ENCODE results near the gene FASLG. TPM values are rescaled to one million over a fixed set of nuclear protein-coding genes. Genes with fewer than 3 reads are reported as not detected.

FASLG gene
- total RNA-seq, 4 donors from 2014 or later: not detected

DNA sequence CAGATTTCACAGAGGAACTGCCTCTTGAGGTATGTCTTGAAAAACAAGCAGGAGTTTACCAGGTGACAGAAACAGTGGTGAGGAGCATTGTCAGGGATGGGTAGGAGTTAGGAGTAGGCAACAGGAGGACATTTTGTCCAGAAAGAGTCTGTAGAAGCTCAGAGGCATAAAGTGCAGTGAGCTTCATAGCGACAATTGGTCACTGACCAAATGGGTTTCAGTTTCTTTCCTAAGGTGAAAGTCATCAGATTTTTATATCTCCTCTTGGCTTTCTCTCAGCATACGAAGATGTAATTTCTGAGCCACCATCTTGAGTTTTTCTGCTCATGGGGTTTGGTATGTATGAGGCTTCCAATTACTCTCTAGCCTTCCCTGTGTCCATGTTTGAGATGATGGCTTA lies 29.3 kb upstream of the FASLG start:
- no peak for DNase-seq (ENCODE audit: low spot score in 2 of 2)
- no peak overlapping the region for H3K4me3 ChIP-seq (ENCODE audit: low read depth, poor library complexity, severe bottlenecking)
- intact Hi-C loops (cut with DNase I; ENCODE audit: low total_unique reads): no loop called here
- no peak for TF ChIP-seq POLR2A (IDR thresholded peaks at IDR 0.05)
- TF ChIP-seq, protein P1, sequence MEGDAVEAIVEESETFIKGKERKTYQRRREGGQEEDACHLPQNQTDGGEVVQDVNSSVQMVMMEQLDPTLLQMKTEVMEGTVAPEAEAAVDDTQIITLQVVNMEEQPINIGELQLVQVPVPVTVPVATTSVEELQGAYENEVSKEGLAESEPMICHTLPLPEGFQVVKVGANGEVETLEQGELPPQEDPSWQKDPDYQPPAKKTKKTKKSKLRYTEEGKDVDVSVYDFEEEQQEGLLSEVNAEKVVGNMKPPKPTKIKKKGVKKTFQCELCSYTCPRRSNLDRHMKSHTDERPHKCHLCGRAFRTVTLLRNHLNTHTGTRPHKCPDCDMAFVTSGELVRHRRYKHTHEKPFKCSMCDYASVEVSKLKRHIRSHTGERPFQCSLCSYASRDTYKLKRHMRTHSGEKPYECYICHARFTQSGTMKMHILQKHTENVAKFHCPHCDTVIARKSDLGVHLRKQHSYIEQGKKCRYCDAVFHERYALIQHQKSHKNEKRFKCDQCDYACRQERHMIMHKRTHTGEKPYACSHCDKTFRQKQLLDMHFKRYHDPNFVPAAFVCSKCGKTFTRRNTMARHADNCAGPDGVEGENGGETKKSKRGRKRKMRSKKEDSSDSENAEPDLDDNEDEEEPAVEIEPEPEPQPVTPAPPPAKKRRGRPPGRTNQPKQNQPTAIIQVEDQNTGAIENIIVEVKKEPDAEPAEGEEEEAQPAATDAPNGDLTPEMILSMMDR (IDR thresholded peaks at IDR 0.05): no peak
- 91 to 94% methylated on average over 2 of the region's 2 CpGs for WGBS, 2 donors

DNA sequence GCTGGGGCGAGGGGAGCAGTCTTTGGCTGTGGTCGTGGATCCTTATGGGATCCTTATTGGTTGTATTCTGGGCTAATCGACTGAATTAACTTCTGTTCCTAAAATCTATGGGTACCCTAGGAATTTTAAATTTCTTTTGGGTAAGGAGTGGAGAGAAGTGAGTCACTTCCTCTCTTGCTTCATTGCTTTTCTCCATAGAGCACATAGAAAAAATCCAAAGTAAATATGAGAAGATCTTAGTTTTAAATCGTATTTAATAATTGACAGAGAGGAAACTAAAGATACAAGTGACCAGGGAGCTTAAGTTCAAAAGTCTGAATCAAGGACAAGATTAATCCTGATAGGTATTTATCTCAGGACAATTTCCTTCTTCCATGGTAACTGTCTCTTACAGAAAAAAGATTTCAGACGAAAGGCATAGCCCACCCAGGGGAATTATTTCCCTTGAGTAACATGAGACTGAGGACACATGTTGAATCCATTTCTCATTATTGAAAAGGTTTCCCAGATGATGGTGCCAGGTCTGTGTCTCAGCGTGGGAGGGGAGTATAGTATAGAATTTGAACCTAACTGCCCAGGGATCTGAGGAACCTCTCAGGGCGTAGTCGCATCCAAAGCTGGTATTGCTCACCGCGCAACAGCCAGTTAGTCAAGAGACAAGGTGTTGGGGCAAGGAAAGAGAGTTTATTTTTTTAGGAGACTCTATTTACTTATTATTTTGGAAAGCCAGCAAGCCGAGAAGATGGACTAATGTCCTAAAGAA lies 28.7 kb upstream of the FASLG start:
- DNase-seq (ENCODE audit: low spot score in 2 of 2): no peak
- TF ChIP-seq POLR2A (IDR thresholded peaks at IDR 0.05): no peak
- TF ChIP-seq, protein P1 (IDR thresholded peaks at IDR 0.05): no peak
- WGBS, 2 donors: 86 to 92% methylated on average over 11 of the region's 11 CpGs
- intact Hi-C loops (cut with DNase I; ENCODE audit: low total_unique reads): no loop called here
- no peak overlapping the region for H3K4me3 ChIP-seq (ENCODE audit: low read depth, poor library complexity, severe bottlenecking)

DNA sequence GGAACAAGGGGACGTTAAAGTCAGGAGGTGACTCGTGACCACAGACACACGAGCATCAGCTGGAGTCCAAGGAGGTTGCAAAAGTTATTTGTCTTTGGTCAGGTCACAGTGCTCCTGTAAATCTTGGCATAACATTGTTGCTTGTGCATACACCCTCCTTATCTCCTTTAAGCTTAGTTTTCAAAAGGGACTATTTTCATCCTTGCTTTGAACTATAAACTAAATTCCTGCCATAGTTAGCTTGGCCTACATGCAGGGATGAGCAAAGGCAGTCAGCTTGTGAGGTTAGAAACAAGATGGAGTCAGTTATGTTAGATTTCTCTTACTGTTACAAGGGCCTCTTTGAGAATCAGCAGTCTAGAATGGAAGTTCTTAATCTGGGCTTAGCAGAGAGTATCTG lies 28.0 kb upstream of the FASLG start:
- TF ChIP-seq, protein P1 (IDR thresholded peaks at IDR 0.05): no peak
- TF ChIP-seq POLR2A (IDR thresholded peaks at IDR 0.05): no peak
- WGBS, 2 donors: 73 to 77% methylated on average over 3 of the region's 3 CpGs
- intact Hi-C loops (cut with DNase I; ENCODE audit: low total_unique reads): no loop called here
- no peak overlapping the region for H3K4me3 ChIP-seq (ENCODE audit: low read depth, poor library complexity, severe bottlenecking)
- no peak for DNase-seq (ENCODE audit: low spot score in 2 of 2)

DNA sequence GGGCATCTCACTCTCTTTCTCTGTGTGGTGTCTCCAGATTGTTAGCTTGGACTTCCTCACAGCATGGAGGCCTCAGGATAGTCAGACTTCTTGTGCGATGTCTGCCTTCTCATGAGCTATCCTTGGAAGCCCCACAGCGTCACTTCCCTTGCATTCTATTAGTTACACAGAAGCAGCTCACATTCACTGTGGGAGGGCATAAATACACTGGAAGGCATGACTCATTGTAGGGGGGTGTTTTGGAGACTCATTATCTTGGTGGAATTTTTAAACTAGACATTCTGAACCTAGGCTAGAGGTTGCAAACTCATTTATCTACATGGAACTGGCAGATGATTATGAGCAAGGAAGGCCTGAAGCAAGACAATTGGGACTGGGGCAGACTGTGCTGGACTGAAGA lies 21.4 kb upstream of the FASLG start:
- WGBS, 2 donors: 93 to 97% methylated on average over 2 of the region's 2 CpGs
- TF ChIP-seq, protein P1 (IDR thresholded peaks at IDR 0.05): no peak
- no peak for TF ChIP-seq POLR2A (IDR thresholded peaks at IDR 0.05)
- intact Hi-C loops (cut with DNase I; ENCODE audit: low total_unique reads): no loop called here
- DNase-seq (ENCODE audit: low spot score in 2 of 2): no peak
- no peak overlapping the region for H3K4me3 ChIP-seq (ENCODE audit: low read depth, poor library complexity, severe bottlenecking)

DNA sequence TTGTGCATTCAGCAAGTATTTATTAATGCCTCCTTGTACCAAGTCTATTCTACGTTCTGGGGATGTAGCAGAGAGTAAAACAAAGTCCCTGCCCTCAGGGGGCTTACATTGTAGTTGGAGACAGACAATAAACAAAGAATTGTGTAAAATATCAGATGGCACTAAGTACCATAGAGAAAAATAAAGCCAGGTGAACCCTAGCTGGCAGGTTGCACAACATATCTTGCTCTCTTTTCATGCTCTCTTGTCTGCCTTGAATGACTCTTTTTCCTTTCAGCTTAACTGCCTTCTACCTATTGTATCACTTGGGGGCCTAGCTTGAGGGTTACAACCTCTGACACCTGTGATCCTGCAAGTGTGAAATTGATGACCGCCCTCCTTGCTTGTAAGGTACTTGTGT lies 20.7 kb upstream of the FASLG start:
- H3K4me3 ChIP-seq (ENCODE audit: low read depth, poor library complexity, severe bottlenecking): no peak overlapping the region
- intact Hi-C loops (cut with DNase I; ENCODE audit: low total_unique reads): no loop called here
- 79 to 89% methylated on average over 2 of the region's 2 CpGs for WGBS, 2 donors
- no peak for TF ChIP-seq POLR2A (IDR thresholded peaks at IDR 0.05)
- TF ChIP-seq, protein P1 (IDR thresholded peaks at IDR 0.05): no peak
- no peak for DNase-seq (ENCODE audit: low spot score in 2 of 2)

Data from lower leg skin (tissue), 4 donors.